Measurements from ENCODE around the gene BLOC1S5. TPM values are rescaled to one million over a fixed set of nuclear protein-coding genes. Genes with fewer than 3 reads are reported as not detected.

BLOC1S5 gene
- total and polyA plus RNA-seq, 2 donors = 10.3 to 20.0 TPM

- Histone ChIP-seq H3K4me3 (ENCODE audit: low read length in 2 of 2) (no peak overlapping the region), H3K27me3 (ENCODE audit: control insufficient read depth in 2 of 2, insufficient read depth in 1 of 2, low read length in 1 of 2) (no peaks in the 10 kb centered on the region), H3K9me3 (ENCODE audit: control insufficient read depth in 2 of 2, insufficient read depth in 1 of 2, low read length in 1 of 2) (no peaks in the 10 kb centered on the region), H3K4me1 (ENCODE audit: control insufficient read depth in 2 of 2, insufficient read depth in 2 of 2, low read length in 2 of 2) (no peaks in the 10 kb centered on the region), H3K27ac (ENCODE audit: low read depth in 1 of 2, low read length in 1 of 2) (no peak overlapping the region), H3K36me3 (ENCODE audit: control insufficient read depth in 2 of 2, insufficient read depth in 2 of 2, low read length in 1 of 2) (no peaks in the 10 kb centered on the region)
- 89% methylated on average over 5 of the region's 5 CpGs for WGBS
- no peak for DNase-seq (ENCODE audit: low read depth in 6 of 9, low spot score in 9 of 9)
Observed at GRCh38 chr6:8030920-8031319, 33.3 kb downstream of the BLOC1S5 start.

- no peak overlapping the region for H3K4me3 ChIP-seq (ENCODE audit: low read length in 2 of 2)
- WGBS = 95% methylated on average over 6 of the region's 6 CpGs
Observed at GRCh38 chr6:8029243-8029870, 34.8 kb downstream of the BLOC1S5 start.

GRCh38 chr6:8027965-8028651, 36.1 kb downstream of the BLOC1S5 start:
- Histone ChIP-seq H3K4me1 (ENCODE audit: control insufficient read depth in 2 of 2, insufficient read depth in 2 of 2, low read length in 2 of 2) (no peaks in the 10 kb centered on the region), H3K27me3 (ENCODE audit: control insufficient read depth in 2 of 2, insufficient read depth in 1 of 2, low read length in 1 of 2) (no peaks in the 10 kb centered on the region), H3K4me3 (ENCODE audit: low read length in 2 of 2) (no peak overlapping the region), H3K36me3 (ENCODE audit: control insufficient read depth in 2 of 2, insufficient read depth in 2 of 2, low read length in 1 of 2) (no peaks in the 10 kb centered on the region), H3K27ac (ENCODE audit: low read depth in 1 of 2, low read length in 1 of 2) (no peak overlapping the region), H3K9me3 (ENCODE audit: control insufficient read depth in 2 of 2, insufficient read depth in 1 of 2, low read length in 1 of 2) (no peaks in the 10 kb centered on the region)
- WGBS = 92% methylated on average over 2 of the region's 2 CpGs
- DNase-seq (ENCODE audit: low read depth in 6 of 9, low spot score in 9 of 9) = no peak

More at GRCh38 chr6:8029243-8029870, 34.8 kb downstream of the BLOC1S5 start:
- no peak overlapping the region for H3K27ac ChIP-seq (ENCODE audit: low read depth in 1 of 2, low read length in 1 of 2)
- no peaks in the 10 kb centered on the region for H3K27me3 ChIP-seq (ENCODE audit: control insufficient read depth in 2 of 2, insufficient read depth in 1 of 2, low read length in 1 of 2)
- H3K9me3 ChIP-seq (ENCODE audit: control insufficient read depth in 2 of 2, insufficient read depth in 1 of 2, low read length in 1 of 2) = no peaks in the 10 kb centered on the region
- H3K36me3 ChIP-seq (ENCODE audit: control insufficient read depth in 2 of 2, insufficient read depth in 2 of 2, low read length in 1 of 2) = no peaks in the 10 kb centered on the region
- DNase-seq (ENCODE audit: low read depth in 6 of 9, low spot score in 9 of 9) = no peak
- H3K4me1 ChIP-seq (ENCODE audit: control insufficient read depth in 2 of 2, insufficient read depth in 2 of 2, low read length in 2 of 2) = no peaks in the 10 kb centered on the region

- H3K36me3 ChIP-seq (ENCODE audit: control insufficient read depth in 2 of 2, insufficient read depth in 2 of 2, low read length in 1 of 2) = no peaks in the 10 kb centered on the region
- WGBS = 83% methylated on average over 3 of the region's 3 CpGs
- no peaks in the 10 kb centered on the region for H3K9me3 ChIP-seq (ENCODE audit: control insufficient read depth in 2 of 2, insufficient read depth in 1 of 2, low read length in 1 of 2)
- no peaks in the 10 kb centered on the region for H3K27me3 ChIP-seq (ENCODE audit: control insufficient read depth in 2 of 2, insufficient read depth in 1 of 2, low read length in 1 of 2)
- no peaks in the 10 kb centered on the region for H3K4me1 ChIP-seq (ENCODE audit: control insufficient read depth in 2 of 2, insufficient read depth in 2 of 2, low read length in 2 of 2)
- no peak overlapping the region for H3K4me3 ChIP-seq (ENCODE audit: low read length in 2 of 2)
- DNase-seq (ENCODE audit: low read depth in 6 of 9, low spot score in 9 of 9) = no peak
- H3K27ac ChIP-seq (ENCODE audit: low read depth in 1 of 2, low read length in 1 of 2) = no peak overlapping the region
Observed at GRCh38 chr6:8026800-8027199, 37.4 kb downstream of the BLOC1S5 start.

- no peaks in the 10 kb centered on the region for H3K27me3 ChIP-seq (ENCODE audit: control insufficient read depth in 2 of 2, insufficient read depth in 1 of 2, low read length in 1 of 2)
- 95% methylated on average over 4 of the region's 4 CpGs for WGBS
- no peaks in the 10 kb centered on the region for H3K36me3 ChIP-seq (ENCODE audit: control insufficient read depth in 2 of 2, insufficient read depth in 2 of 2, low read length in 1 of 2)
- no peaks in the 10 kb centered on the region for H3K9me3 ChIP-seq (ENCODE audit: control insufficient read depth in 2 of 2, insufficient read depth in 1 of 2, low read length in 1 of 2)
- H3K27ac ChIP-seq (ENCODE audit: low read depth in 1 of 2, low read length in 1 of 2) = no peak overlapping the region
- H3K4me1 ChIP-seq (ENCODE audit: control insufficient read depth in 2 of 2, insufficient read depth in 2 of 2, low read length in 2 of 2) = no peaks in the 10 kb centered on the region
- no peak for DNase-seq (ENCODE audit: low read depth in 6 of 9, low spot score in 9 of 9)
- H3K4me3 ChIP-seq (ENCODE audit: low read length in 2 of 2) = no peak overlapping the region
Observed at GRCh38 chr6:8025191-8025590, 39.0 kb downstream of the BLOC1S5 start.

GRCh38 chr6:8023638-8024037, 40.6 kb downstream of the BLOC1S5 start:
- DNase-seq (ENCODE audit: low read depth in 6 of 9, low spot score in 9 of 9) = no peak
- WGBS = 96% methylated on average over 2 of the region's 2 CpGs
- Histone ChIP-seq H3K27me3 (ENCODE audit: control insufficient read depth in 2 of 2, insufficient read depth in 1 of 2, low read length in 1 of 2) (no peaks in the 10 kb centered on the region), H3K27ac (ENCODE audit: low read depth in 1 of 2, low read length in 1 of 2) (no peak overlapping the region), H3K9me3 (ENCODE audit: control insufficient read depth in 2 of 2, insufficient read depth in 1 of 2, low read length in 1 of 2) (no peaks in the 10 kb centered on the region), H3K4me3 (ENCODE audit: low read length in 2 of 2) (no peak overlapping the region), H3K4me1 (ENCODE audit: control insufficient read depth in 2 of 2, insufficient read depth in 2 of 2, low read length in 2 of 2) (no peaks in the 10 kb centered on the region), H3K36me3 (ENCODE audit: control insufficient read depth in 2 of 2, insufficient read depth in 2 of 2, low read length in 1 of 2) (no peaks in the 10 kb centered on the region)

- Histone ChIP-seq H3K36me3 (ENCODE audit: control insufficient read depth in 2 of 2, insufficient read depth in 2 of 2, low read length in 1 of 2) (no peaks in the 10 kb centered on the region), H3K27me3 (ENCODE audit: control insufficient read depth in 2 of 2, insufficient read depth in 1 of 2, low read length in 1 of 2) (no peaks in the 10 kb centered on the region), H3K27ac (ENCODE audit: low read depth in 1 of 2, low read length in 1 of 2) (no peak overlapping the region), H3K4me1 (ENCODE audit: control insufficient read depth in 2 of 2, insufficient read depth in 2 of 2, low read length in 2 of 2) (peaks cover 0 to 4% of the 10 kb centered on the region in 2 donors), H3K4me3 (ENCODE audit: low read length in 2 of 2) (no peak overlapping the region), H3K9me3 (ENCODE audit: control insufficient read depth in 2 of 2, insufficient read depth in 1 of 2, low read length in 1 of 2) (no peaks in the 10 kb centered on the region)
- WGBS = 95% methylated on average over 4 of the region's 4 CpGs
- no peak for DNase-seq (ENCODE audit: low read depth in 6 of 9, low spot score in 9 of 9)
Observed at GRCh38 chr6:8020083-8020482, 44.1 kb downstream of the BLOC1S5 start.

GRCh38 chr6:8017705-8018104, 46.5 kb downstream of the BLOC1S5 start:
- WGBS = 88% methylated on average over 7 of the region's 7 CpGs
- peaks cover 0 to 4% of the 10 kb centered on the region in 2 donors for H3K4me1 ChIP-seq (ENCODE audit: control insufficient read depth in 2 of 2, insufficient read depth in 2 of 2, low read length in 2 of 2)
- no peaks in the 10 kb centered on the region for H3K27me3 ChIP-seq (ENCODE audit: control insufficient read depth in 2 of 2, insufficient read depth in 1 of 2, low read length in 1 of 2)
- peak overlapping the region in 1 of 2 donors; percentile 71 for H3K27ac ChIP-seq (ENCODE audit: low read depth in 1 of 2, low read length in 1 of 2)
- no peak for DNase-seq (ENCODE audit: low read depth in 6 of 9, low spot score in 9 of 9)
- H3K9me3 ChIP-seq (ENCODE audit: control insufficient read depth in 2 of 2, insufficient read depth in 1 of 2, low read length in 1 of 2) = no peaks in the 10 kb centered on the region
- peaks cover 0 to 3% of the 10 kb centered on the region in 2 donors for H3K36me3 ChIP-seq (ENCODE audit: control insufficient read depth in 2 of 2, insufficient read depth in 2 of 2, low read length in 1 of 2)
- H3K4me3 ChIP-seq (ENCODE audit: low read length in 2 of 2) = no peak overlapping the region

GRCh38 chr6:8017276-8017701, 46.9 kb downstream of the BLOC1S5 start:
- 88% methylated on average over 9 of the region's 9 CpGs for WGBS
- H3K27me3 ChIP-seq (ENCODE audit: control insufficient read depth in 2 of 2, insufficient read depth in 1 of 2, low read length in 1 of 2) = no peaks in the 10 kb centered on the region
- DNase-seq (ENCODE audit: low read depth in 6 of 9, low spot score in 9 of 9) = peak in 4 of 9 donors; percentile 4 to 16 (median 12)
- H3K4me3 ChIP-seq (ENCODE audit: low read length in 2 of 2) = no peak overlapping the region
- no peaks in the 10 kb centered on the region for H3K9me3 ChIP-seq (ENCODE audit: control insufficient read depth in 2 of 2, insufficient read depth in 1 of 2, low read length in 1 of 2)
- peak overlapping the region in 1 of 2 donors; percentile 71 for H3K27ac ChIP-seq (ENCODE audit: low read depth in 1 of 2, low read length in 1 of 2)
- peaks cover 0 to 4% of the 10 kb centered on the region in 2 donors for H3K4me1 ChIP-seq (ENCODE audit: control insufficient read depth in 2 of 2, insufficient read depth in 2 of 2, low read length in 2 of 2)
- H3K36me3 ChIP-seq (ENCODE audit: control insufficient read depth in 2 of 2, insufficient read depth in 2 of 2, low read length in 1 of 2) = peaks cover 0 to 3% of the 10 kb centered on the region in 2 donors
